ENCODE results near the gene SUMO3.

Gene SUMO3

GRCh38 chr21:44760376-44760775 is 57.5 kb downstream of the SUMO3 start:
- H3K9ac ChIP-seq (ENCODE audit: low read length): no peak overlapping the region
- TF ChIP-seq, protein P1, sequence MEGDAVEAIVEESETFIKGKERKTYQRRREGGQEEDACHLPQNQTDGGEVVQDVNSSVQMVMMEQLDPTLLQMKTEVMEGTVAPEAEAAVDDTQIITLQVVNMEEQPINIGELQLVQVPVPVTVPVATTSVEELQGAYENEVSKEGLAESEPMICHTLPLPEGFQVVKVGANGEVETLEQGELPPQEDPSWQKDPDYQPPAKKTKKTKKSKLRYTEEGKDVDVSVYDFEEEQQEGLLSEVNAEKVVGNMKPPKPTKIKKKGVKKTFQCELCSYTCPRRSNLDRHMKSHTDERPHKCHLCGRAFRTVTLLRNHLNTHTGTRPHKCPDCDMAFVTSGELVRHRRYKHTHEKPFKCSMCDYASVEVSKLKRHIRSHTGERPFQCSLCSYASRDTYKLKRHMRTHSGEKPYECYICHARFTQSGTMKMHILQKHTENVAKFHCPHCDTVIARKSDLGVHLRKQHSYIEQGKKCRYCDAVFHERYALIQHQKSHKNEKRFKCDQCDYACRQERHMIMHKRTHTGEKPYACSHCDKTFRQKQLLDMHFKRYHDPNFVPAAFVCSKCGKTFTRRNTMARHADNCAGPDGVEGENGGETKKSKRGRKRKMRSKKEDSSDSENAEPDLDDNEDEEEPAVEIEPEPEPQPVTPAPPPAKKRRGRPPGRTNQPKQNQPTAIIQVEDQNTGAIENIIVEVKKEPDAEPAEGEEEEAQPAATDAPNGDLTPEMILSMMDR (IDR thresholded peaks at IDR 0.05; ENCODE audit: low read length): no peak
- TF ChIP-seq EZH2 (IDR thresholded peaks at IDR 0.05; ENCODE audit: borderline replicate concordance, low read length): no peak
- no peaks in the 10 kb centered on the region for H3F3A ChIP-seq (ENCODE audit: insufficient read depth, low read length)
- no peaks in the 10 kb centered on the region for H4K20me1 ChIP-seq (ENCODE audit: insufficient read depth, low read length)
- no peaks in the 10 kb centered on the region; the same call in 1 of the 2 replicates for H3K27me3 ChIP-seq (ENCODE audit: insufficient read depth, low read length)
- no peak overlapping the region for H3K27ac ChIP-seq (ENCODE audit: low read depth, low read length, poor library complexity, severe bottlenecking)
- H3K4me1 ChIP-seq (ENCODE audit: insufficient read depth, low read length, severe bottlenecking): no peaks in the 10 kb centered on the region
- H3K4me3 ChIP-seq (ENCODE audit: low read depth, low read length, poor library complexity, severe bottlenecking): no peak overlapping the region
- H3K9me3 ChIP-seq (ENCODE audit: low read length): no peaks in the 10 kb centered on the region
- no peak overlapping the region for H2AFZ ChIP-seq (ENCODE audit: low read length)
- H3K79me2 ChIP-seq (ENCODE audit: insufficient read depth, low read length): no peaks in the 10 kb centered on the region
- H3K4me2 ChIP-seq (ENCODE audit: low read length): no peak overlapping the region
- H3K36me3 ChIP-seq (ENCODE audit: insufficient read depth, low read length): no peaks in the 10 kb centered on the region
- no peaks in the 10 kb centered on the region for H3K9me2 ChIP-seq (ENCODE audit: low read depth, low read length)

DNA sequence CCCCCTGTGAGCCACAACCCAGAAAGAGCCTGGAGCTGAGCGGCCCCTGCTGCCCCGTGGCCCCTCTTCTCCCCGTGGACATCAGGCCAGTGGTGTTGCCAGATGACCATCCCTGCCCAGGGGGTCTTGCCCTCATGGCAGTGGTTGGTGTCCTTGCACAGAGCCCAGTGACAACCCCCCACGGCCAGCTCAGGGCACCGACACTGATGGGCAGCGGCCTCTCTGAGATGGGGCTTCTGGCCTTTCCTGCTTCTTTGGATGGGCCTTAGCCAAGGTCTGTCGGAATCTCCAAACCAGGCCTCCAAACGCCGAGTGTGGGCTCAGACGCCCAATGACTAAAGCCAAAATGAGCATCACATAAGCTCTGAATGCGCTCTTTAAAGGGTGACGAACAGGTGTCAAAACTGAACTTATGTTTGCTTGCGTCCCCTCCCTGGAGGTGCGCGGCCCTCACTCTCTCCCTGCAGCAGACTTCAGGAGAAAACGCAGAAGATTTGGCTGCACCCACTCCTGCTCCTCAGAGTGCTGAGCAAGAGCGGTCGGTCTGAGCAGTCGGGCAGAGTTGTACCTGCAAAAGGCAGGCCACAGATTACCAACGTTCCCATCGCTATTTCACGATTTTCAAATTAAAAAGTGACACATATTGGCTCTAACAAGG is 58.1 kb downstream of the SUMO3 start:
- Histone ChIP-seq H3K9me3 (ENCODE audit: low read length) (no peaks in the 10 kb centered on the region), H3K27me3 (ENCODE audit: insufficient read depth, low read length) (no peaks in the 10 kb centered on the region; the same call in 1 of the 2 replicates), H3K9me2 (ENCODE audit: low read depth, low read length) (no peaks in the 10 kb centered on the region), H2AFZ (ENCODE audit: low read length) (no peak overlapping the region), H3K36me3 (ENCODE audit: insufficient read depth, low read length) (no peaks in the 10 kb centered on the region), H4K20me1 (ENCODE audit: insufficient read depth, low read length) (no peaks in the 10 kb centered on the region), H3K4me2 (ENCODE audit: low read length) (no peak overlapping the region), H3K79me2 (ENCODE audit: insufficient read depth, low read length) (no peaks in the 10 kb centered on the region), H3K4me1 (ENCODE audit: insufficient read depth, low read length, severe bottlenecking) (no peaks in the 10 kb centered on the region), H3K27ac (ENCODE audit: low read depth, low read length, poor library complexity, severe bottlenecking) (no peak overlapping the region), H3K9ac (ENCODE audit: low read length) (no peak overlapping the region), H3K4me3 (ENCODE audit: low read depth, low read length, poor library complexity, severe bottlenecking) (no peak overlapping the region), H3F3A (ENCODE audit: insufficient read depth, low read length) (no peaks in the 10 kb centered on the region)
- no peak for TF ChIP-seq EZH2 (IDR thresholded peaks at IDR 0.05; ENCODE audit: borderline replicate concordance, low read length)
- TF ChIP-seq, protein P1 (IDR thresholded peaks at IDR 0.05; ENCODE audit: low read length): no peak

GRCh38 chr21:44758781-44759627 is 58.9 kb downstream of the SUMO3 start:
- Histone ChIP-seq H3K27ac (ENCODE audit: low read depth, low read length, poor library complexity, severe bottlenecking) (no peak overlapping the region), H3K4me1 (ENCODE audit: insufficient read depth, low read length, severe bottlenecking) (no peaks in the 10 kb centered on the region), H3K4me2 (ENCODE audit: low read length) (no peak overlapping the region), H3F3A (ENCODE audit: insufficient read depth, low read length) (no peaks in the 10 kb centered on the region), H3K4me3 (ENCODE audit: low read depth, low read length, poor library complexity, severe bottlenecking) (no peak overlapping the region), H3K9ac (ENCODE audit: low read length) (no peak overlapping the region), H3K27me3 (ENCODE audit: insufficient read depth, low read length) (no peaks in the 10 kb centered on the region; the same call in 1 of the 2 replicates), H3K9me3 (ENCODE audit: low read length) (no peaks in the 10 kb centered on the region), H3K9me2 (ENCODE audit: low read depth, low read length) (no peaks in the 10 kb centered on the region), H3K79me2 (ENCODE audit: insufficient read depth, low read length) (no peaks in the 10 kb centered on the region), H3K36me3 (ENCODE audit: insufficient read depth, low read length) (no peaks in the 10 kb centered on the region), H2AFZ (ENCODE audit: low read length) (no peak overlapping the region), H4K20me1 (ENCODE audit: insufficient read depth, low read length) (no peaks in the 10 kb centered on the region)
- TF ChIP-seq, protein P1 (IDR thresholded peaks at IDR 0.05; ENCODE audit: low read length): no peak
- no peak for TF ChIP-seq EZH2 (IDR thresholded peaks at IDR 0.05; ENCODE audit: borderline replicate concordance, low read length)

All from OCI-LY1 (cell line).